Measurements from ENCODE around the gene EFNA4.
"Not testable (repeated sequence)": the region's sequence is repeated elsewhere in the genome, so short reads cannot be mapped to it uniquely, and the experiment has no call there.

Gene EFNA4

GRCh38 chr1:155091071-155092051, 27.8 kb downstream of the EFNA4 start:
- DNase-seq, result no peak

DNA sequence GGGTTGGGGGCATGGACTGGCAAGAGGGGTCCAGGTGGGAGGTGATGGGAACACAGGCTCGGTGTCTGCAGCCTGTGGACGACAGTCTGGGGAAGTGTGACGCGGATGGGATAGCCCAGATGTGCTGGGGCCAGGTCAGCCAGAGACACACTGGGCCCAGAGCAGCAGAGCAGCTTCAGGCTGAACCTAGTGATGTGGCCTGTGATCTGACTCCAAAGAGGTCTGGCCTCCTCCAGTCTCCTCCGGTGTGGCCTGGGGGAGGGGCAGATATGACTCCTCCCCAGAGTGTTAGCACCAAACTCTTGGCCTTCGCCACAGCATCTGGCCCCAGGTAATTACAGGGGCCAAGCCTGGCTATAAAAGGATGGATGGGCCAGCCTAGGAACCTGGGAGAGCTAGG, 28.6 kb downstream of the EFNA4 start:
- no peak for DNase-seq

DNA sequence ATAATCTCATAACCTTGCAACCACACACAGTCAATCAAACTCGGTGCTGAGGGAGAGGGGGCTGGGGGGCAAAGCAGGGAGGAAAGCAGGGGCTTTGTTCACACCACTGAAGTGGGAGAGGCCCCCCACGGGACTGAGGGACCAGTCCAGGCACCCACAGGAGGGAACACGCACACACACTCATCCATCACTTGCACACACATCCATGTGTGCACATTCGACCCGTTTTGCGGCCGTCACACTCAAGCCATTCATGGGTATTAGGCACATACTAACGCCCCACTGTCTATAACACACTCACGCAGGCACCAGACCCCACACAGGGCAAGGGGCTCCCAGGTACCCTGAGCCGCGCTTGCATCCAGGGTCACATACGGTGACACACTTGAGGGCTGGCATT, 29.1 kb downstream of the EFNA4 start:
- no peak for DNase-seq

DNA sequence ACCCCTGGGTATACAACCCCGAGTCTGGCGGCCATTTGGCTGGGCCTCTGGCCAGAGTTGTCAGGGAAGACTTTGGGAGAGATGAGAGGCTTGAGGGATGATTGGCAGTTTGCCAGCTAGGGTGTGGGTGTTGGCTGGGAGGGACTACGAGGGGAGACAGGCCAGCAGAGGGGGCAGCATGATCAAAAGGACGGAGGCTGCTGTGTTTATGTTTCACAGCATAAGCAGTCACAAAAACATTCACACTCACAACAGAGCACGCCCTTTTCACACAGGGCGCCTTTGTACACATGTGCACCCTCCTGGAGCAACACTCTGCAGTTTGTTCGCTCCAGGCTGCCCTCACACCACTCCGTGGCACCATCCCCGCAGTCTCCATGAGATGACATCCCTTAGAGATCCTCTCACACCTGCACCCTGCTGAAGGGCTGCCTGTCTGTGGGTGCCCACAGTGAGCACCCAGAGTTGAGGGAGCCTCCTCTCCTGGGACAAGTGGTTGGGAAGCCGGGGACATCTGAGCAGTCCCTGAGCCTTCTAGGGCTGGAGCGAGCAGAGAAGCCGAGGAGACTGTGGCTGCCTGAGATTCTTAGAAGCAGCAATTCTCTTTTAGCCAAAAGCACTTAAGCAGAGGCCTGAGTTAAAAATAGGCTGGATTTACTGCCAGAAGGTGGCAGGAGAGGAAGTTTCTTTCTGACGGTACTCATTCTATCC, 30.5 kb downstream of the EFNA4 start:
- peak; percentile 13 for DNase-seq

DNA sequence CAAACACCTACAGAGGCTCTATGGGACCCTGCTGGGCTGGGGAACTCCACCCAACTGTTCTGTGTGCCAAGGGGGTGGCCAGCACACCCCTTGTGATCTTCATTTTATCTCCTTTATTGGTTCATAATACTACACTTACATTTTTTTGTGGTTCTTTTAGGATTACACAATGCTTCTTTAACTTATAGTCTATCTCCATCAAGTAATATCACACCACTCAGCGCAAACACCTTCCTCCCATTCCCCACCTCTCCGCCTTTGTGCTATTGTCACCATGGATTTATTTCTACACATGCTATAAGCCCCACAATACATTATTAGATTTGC, 31.0 kb downstream of the EFNA4 start:
- no peak for DNase-seq

- DNase-seq, result no peak
These were observed 35.8 kb downstream of the EFNA4 start for GRCh38 chr1:155099331-155099730.

- no peak for DNase-seq
These were observed 39.8 kb downstream of the EFNA4 start for GRCh38 chr1:155103325-155103724.

GRCh38 chr1:155104605-155105534, 41.3 kb downstream of the EFNA4 start:
- DNase-seq, result no peak

- no peak for DNase-seq
These were observed 42.1 kb downstream of the EFNA4 start for GRCh38 chr1:155105604-155106011.

DNA sequence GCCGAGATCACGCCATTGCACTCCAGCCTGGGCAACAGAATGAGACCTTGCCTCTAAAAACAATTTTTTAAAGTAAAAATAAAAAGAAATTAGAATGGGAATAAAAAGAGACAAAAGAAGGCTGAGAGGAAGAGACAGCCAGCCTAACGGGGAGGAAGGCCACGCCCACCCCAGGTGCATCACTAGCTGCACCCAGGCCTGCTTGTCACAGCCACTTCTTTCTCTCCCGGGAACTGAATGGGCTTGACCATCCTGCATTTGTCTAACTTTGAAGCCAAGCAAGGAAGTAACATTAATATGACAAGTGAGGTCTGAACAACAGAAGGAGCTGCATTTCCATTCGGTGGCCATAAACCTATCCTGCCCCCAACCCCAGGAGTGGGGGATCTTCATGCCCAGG, 43.3 kb downstream of the EFNA4 start:
- no peak for DNase-seq

DNA sequence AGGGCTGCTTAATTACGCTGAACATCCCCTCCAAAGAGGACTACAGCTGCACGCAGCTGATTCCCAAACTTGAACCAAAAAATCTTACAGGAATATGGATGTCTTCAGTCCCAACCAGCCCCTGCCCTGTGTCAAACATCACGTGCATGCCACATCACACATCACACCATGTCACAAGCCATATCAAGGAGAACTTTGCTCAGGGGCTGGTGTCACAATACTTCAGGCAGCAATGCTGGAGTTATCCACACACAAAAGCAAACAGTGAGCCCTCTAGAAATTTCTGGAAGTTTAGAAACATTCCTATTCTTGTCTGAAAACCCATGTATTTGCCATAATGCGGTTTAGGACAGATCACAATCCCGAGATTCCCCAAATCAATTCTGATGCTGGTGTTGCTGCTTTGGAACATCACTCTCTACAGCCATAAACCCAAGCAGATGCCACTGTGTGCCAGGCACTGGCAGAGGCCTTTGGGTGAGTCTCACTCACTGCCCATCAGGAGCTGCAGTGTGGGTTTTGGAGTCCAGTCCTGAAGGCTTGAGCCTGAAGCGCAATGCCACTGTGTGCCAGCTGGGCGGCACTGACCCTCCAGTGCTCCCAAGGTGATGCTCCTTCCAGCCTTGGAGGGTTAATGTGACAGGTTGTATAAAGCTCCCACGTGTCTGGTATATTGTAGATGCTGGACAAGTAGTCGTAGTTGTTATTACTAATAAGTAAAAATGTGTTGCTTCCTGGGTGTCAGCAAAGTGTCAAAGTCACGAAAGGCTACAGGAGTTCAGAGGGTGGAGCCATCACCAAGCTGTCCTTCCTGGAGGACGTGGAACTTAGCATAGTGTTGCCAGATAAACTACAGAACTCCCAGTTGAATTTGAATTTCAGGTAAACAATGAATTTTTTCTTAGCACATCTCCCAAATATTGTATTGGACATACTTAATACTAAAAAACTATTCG, 44.0 kb downstream of the EFNA4 start:
- DNase-seq, result no peak

- DNase-seq, result no peak
These were observed 44.8 kb downstream of the EFNA4 start for GRCh38 chr1:155108296-155108695.

- DNase-seq, result no peak
These were observed 46.8 kb downstream of the EFNA4 start for GRCh38 chr1:155110381-155110780.

DNA sequence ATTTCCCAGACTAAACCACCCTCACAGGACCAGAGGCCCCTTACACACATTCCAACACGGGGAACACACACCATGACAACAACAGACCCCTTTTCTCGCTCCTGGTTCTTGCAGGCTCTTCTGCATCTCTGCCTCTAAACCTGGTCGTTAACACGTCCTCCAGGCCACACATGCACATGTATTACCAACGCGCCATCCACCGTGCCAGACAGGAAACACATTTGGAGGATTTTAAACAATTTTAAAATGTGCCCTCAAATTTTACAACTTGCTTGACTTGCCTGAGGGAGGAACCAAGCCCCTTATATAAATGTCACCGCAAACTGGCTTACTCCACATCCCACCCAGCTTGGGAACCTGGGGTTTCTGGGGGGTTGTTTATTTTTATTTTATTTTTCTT, 47.3 kb downstream of the EFNA4 start:
- no peak for DNase-seq

- DNase-seq, result no peak
These were observed 50.0 kb downstream of the EFNA4 start for GRCh38 chr1:155113450-155113980.

DNA sequence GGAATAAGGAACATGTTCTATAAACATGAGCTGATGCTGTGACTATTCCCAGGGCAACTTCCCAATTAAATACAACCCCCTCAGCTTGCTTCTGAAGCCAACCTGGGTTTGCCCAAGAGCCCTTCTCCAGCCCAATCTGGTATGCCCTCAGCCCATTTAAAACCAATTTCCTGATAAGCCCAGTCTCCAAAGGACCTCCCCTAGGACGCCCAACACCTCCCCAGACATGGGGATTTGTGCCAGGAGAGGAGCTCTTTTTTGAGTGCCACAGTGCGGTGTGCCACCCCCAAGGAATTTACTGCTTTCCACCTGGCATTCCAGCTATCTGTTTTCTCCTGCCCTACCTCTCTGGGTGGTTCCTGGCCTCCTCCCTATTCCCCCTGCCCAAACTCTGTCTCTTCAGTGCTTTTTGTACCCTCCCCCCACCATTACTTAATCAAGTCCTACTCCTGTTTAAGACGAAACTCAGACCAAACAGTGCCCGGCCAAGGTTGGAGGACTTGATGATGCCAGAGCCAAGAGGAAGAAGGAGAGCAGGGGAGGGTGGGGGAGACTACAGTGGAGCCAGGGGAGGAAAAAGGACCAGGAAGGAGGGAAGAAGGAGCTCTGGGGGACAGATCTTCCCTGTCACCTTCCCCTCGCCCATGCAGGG, 52.7 kb downstream of the EFNA4 start:
- no peak for DNase-seq

DNA sequence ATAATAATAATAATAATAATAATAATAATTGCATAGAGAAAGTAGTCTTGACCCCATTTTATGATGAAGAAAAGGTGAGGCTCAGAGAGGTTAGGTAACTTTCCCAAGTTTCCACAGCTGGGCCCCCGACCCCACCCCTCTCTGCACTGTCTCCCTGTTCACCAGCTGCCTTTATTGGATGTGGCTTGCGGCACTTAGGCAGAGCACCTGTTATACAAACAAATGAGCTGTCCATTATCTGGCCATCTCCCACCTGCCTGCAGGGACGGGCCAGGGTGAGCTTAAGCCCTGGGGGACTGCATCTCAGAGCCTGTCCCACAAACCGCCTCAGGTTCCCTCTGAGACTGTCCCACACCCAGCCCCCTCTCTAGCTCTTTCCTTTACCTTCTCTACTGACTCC, 54.1 kb downstream of the EFNA4 start:
- DNase-seq, result no peak

- not testable (repeated sequence) for DNase-seq
These were observed 54.5 kb downstream of the EFNA4 start for GRCh38 chr1:155118090-155118489.
